Neural cell (in vitro differentiated cells): ENCODE data around the gene GLI3. TPM values are rescaled to one million over a fixed set of nuclear protein-coding genes. Genes with fewer than 3 reads are reported as not detected.

Source experiments
- H2AFZ ChIP-seq: fragments of 200-600, 300-800 bp; sonication (generic), shearing (Covaris generic); 2 replicates; pipeline ENCODE4 v1.6.0; 2014; ENCODE audit warnings: low read depth, mild to moderate bottlenecking, antibody characterized with exemption, low read length, moderate library complexity
- H3F3A ChIP-seq: fragments of 200-600 bp; shearing (Covaris generic); 2 replicates; pipeline ENCODE4 v1.6.1; 2016; ENCODE audit warnings: mild to moderate bottlenecking, moderate library complexity, mixed read lengths, antibody characterized with exemption, low read length; ENCODE audit not compliant: insufficient read depth, poor library complexity, severe bottlenecking
- H3K27ac ChIP-seq: fragments of 200-600, 300-800 bp; sonication (generic), shearing (Covaris generic); 2 replicates; pipeline ENCODE4 v1.5.1; 2014; ENCODE audit warnings: mild to moderate bottlenecking, low read length, moderate library complexity
- H3K27me3 ChIP-seq: fragments of 300-800, 200-600 bp; sonication (generic), shearing (Covaris generic); 2 replicates; pipeline ENCODE4 v1.6.0; 2014; ENCODE audit warnings: mild to moderate bottlenecking, low read depth, low read length, moderate library complexity; ENCODE audit not compliant: insufficient read depth
- H3K36me3 ChIP-seq: fragments of 300-800, 200-600 bp; sonication (generic), shearing (Covaris generic); 2 replicates; pipeline ENCODE4 v1.5.1; 2014; ENCODE audit warnings: mild to moderate bottlenecking, antibody characterized with exemption, low read length, moderate library complexity; ENCODE audit not compliant: insufficient read depth
- H3K4me2 ChIP-seq: fragments of 300-800, 200-600 bp; sonication (generic), shearing (Covaris generic); 2 replicates; pipeline ENCODE4 v1.6.0; 2014; ENCODE audit warnings: mild to moderate bottlenecking, low read length
- H3K4me3 ChIP-seq: fragments of 300-800, 200-600 bp; sonication (generic), shearing (Covaris generic); 2 replicates; pipeline ENCODE4 v1.5.1; 2014; ENCODE audit warnings: mild to moderate bottlenecking, low read length, moderate library complexity
- H3K79me2 ChIP-seq: fragments of 200-600 bp; shearing (Covaris generic); replicated peaks from 2 replicates; pipeline ENCODE4 v1.6.0; 2014; ENCODE audit warnings: mild to moderate bottlenecking, low read length, moderate library complexity; ENCODE audit not compliant: insufficient read depth
- H3K9ac ChIP-seq: fragments of 300-800, 200-600 bp; sonication (generic), shearing (Covaris generic); 2 replicates; pipeline ENCODE4 v1.6.1; 2016; ENCODE audit warnings: mild to moderate bottlenecking, low read length, mixed read lengths
- H3K9me2 ChIP-seq: fragments of 200-600 bp; shearing (Covaris generic); 2 replicates; pipeline ENCODE4 v1.6.1; 2016; ENCODE audit warnings: mild to moderate bottlenecking, low read length, mixed read lengths; ENCODE audit not compliant: insufficient read depth
- H3K9me3 ChIP-seq: fragments of 200-600, 300-800 bp; sonication (generic), shearing (Covaris generic); 2 replicates; pipeline ENCODE4 v1.6.1; 2016; ENCODE audit warnings: mild to moderate bottlenecking, mixed run types, low read length, moderate library complexity, mixed read lengths
- H4K20me1 ChIP-seq: fragments of 200-600 bp; shearing (Covaris generic); 2 replicates; pipeline ENCODE4 v1.6.1; 2016; ENCODE audit warnings: mild to moderate bottlenecking, mixed run types; ENCODE audit not compliant: insufficient read depth
- CTCF ChIP-seq: fragments of 450-650 bp; IDR thresholded peaks from 2 replicates; pipeline ENCODE4 v1.5.1; 2014; ENCODE audit warnings: antibody characterized with exemption, mild to moderate bottlenecking, moderate library complexity; ENCODE audit not compliant: poor library complexity, severe bottlenecking
- EP300 ChIP-seq: fragments of 450-650 bp; conservative IDR thresholded peaks from 2 replicates; pipeline ENCODE4 v1.6.1; 2014; ENCODE audit warnings: antibody characterized with exemption, mild to moderate bottlenecking, moderate library complexity; ENCODE audit not compliant: poor library complexity, severe bottlenecking
- EZH2 ChIP-seq: fragments of 200-600, 300-800 bp; shearing (Covaris generic), sonication (generic); IDR thresholded peaks from 2 replicates; pipeline ENCODE4 v1.6.1; 2014; ENCODE audit warnings: antibody characterized with exemption, low read length, borderline replicate concordance, mild to moderate bottlenecking; ENCODE audit not compliant: insufficient read depth, poor library complexity, severe bottlenecking
- MXI1 ChIP-seq: fragments of 450-650 bp; conservative IDR thresholded peaks from 2 replicates; pipeline ENCODE4 v1.6.1; 2014; ENCODE audit warnings: antibody characterized with exemption, mild to moderate bottlenecking; ENCODE audit not compliant: poor library complexity, severe bottlenecking
- POLR2AphosphoS5 ChIP-seq: IDR thresholded peaks from 2 replicates; pipeline ENCODE4 v1.6.1; 2012
- RAD21 ChIP-seq: fragments of 450-650 bp; conservative IDR thresholded peaks from 2 replicates; pipeline ENCODE4 v1.6.1; 2014; ENCODE audit warnings: antibody characterized with exemption, mild to moderate bottlenecking, moderate library complexity
- REST ChIP-seq: IDR thresholded peaks from 2 replicates; pipeline ENCODE4 v1.6.1; 2012; ENCODE audit warnings: borderline replicate concordance
- SMC3 ChIP-seq: fragments of 450-650 bp; conservative IDR thresholded peaks from 2 replicates; pipeline ENCODE4 v1.6.1; 2014; ENCODE audit warnings: antibody characterized with exemption, mild to moderate bottlenecking, moderate library complexity; ENCODE audit not compliant: poor library complexity
- TAF1 ChIP-seq: IDR thresholded peaks from 2 replicates; pipeline ENCODE4 v1.6.1; 2012; ENCODE audit warnings: low read depth
- polyA plus RNA-seq: library from polyadenylated mRNA; depleted of rRNA; stranded (reverse); fragments of >200 nt; gene quantifications from 2 replicates; pipeline ENCODE4 v1.2.3, GENCODE V29; 2014

Gene GLI3
- polyA plus RNA-seq, 1 donor from 2014 or later = 0.19 TPM

GRCh38 chr7:42207420-42207819, 29.6 kb downstream of the GLI3 start:
- Histone ChIP-seq H3F3A (no peaks in the 10 kb centered on the region), H3K36me3 (no peaks in the 10 kb centered on the region), H3K9ac (no peak overlapping the region), H3K27ac (no peak overlapping the region), H3K4me2 (no peak overlapping the region), H2AFZ (no peak overlapping the region), H3K9me3 (no peaks in the 10 kb centered on the region), H3K4me3 (no peak overlapping the region), H4K20me1 (no peaks in the 10 kb centered on the region), H3K27me3 (no peaks in the 10 kb centered on the region), H3K79me2 (peaks cover 96% of the 10 kb centered on the region), H3K9me2 (no peaks in the 10 kb centered on the region)
- no peak for TF ChIP-seq EZH2
- TF ChIP-seq CTCF = no peak
- TF ChIP-seq REST = no peak
- no peak for TF ChIP-seq TAF1
- TF ChIP-seq POLR2AphosphoS5 = no peak
- no peak for TF ChIP-seq EP300

- no peaks in the 10 kb centered on the region for H4K20me1 ChIP-seq
- no peaks in the 10 kb centered on the region for H3K36me3 ChIP-seq
- no peaks in the 10 kb centered on the region for H3K27me3 ChIP-seq
- peaks cover 93% of the 10 kb centered on the region for H3K79me2 ChIP-seq
- no peak overlapping the region for H2AFZ ChIP-seq
- no peaks in the 10 kb centered on the region for H3F3A ChIP-seq
- TF ChIP-seq CTCF (no peak), REST (no peak), POLR2AphosphoS5 (no peak), SMC3 (no peak), TAF1 (no peak), MXI1 (no peak), RAD21 (no peak), EP300 (no peak), EZH2 (no peak)
- H3K27ac ChIP-seq = no peak overlapping the region
- H3K9ac ChIP-seq = no peak overlapping the region
- no peak overlapping the region for H3K4me2 ChIP-seq
- no peak overlapping the region for H3K4me3 ChIP-seq
- no peaks in the 10 kb centered on the region for H3K9me3 ChIP-seq
- no peaks in the 10 kb centered on the region for H3K9me2 ChIP-seq
These were observed 33.7 kb downstream of the GLI3 start for GRCh38 chr7:42203336-42203735.
